Fibroblast of villous mesenchyme (primary cell): ENCODE measurements around the gene FNDC7. TPM values are rescaled to one million over a fixed set of nuclear protein-coding genes. Genes with fewer than 3 reads are reported as not detected.
"Not testable (repeated sequence)": the region's sequence is repeated elsewhere in the genome, so short reads cannot be mapped to it uniquely, and the experiment has no call there.

Experiments
- DNase-seq: peaks from one replicate; pipeline ENCODE4 v3.0.0-alpha.2; 2010; ENCODE audit warnings: low read depth
- H3K4me3 ChIP-seq: 2 replicates; pipeline ENCODE4 v1.5.1; 2011; ENCODE audit warnings: low read depth, mild to moderate bottlenecking, low read length
- CTCF ChIP-seq: IDR thresholded peaks from 2 replicates; pipeline ENCODE4 v1.5.1; 2012; ENCODE audit warnings: low read depth, mild to moderate bottlenecking, low read length; ENCODE audit not compliant: insufficient read depth
- total RNA-seq: library from RNA; depleted of rRNA; stranded (reverse); fragments of >200 nt; gene quantifications from 2 replicates; pipeline ENCODE4 v1.2.3, GENCODE V29; 2012

Gene FNDC7
- total RNA-seq, 1 donor, result 0.43 TPM

- DNase-seq, result no peak
- no peak for TF ChIP-seq CTCF
Measured at GRCh38 chr1:108779455-108779854, 66.7 kb downstream of the FNDC7 start.

GRCh38 chr1:108780937-108781574, 68.3 kb downstream of the FNDC7 start:
- DNase-seq, result no peak
- TF ChIP-seq CTCF, result no peak
- H3K4me3 ChIP-seq, result no peak overlapping the region

More at GRCh38 chr1:108779455-108779854, 66.7 kb downstream of the FNDC7 start:
- no peak overlapping the region for H3K4me3 ChIP-seq

- not testable (repeated sequence) for DNase-seq, H3K4me3 ChIP-seq
Measured at GRCh38 chr1:108781575-108781944, 68.9 kb downstream of the FNDC7 start.

GRCh38 chr1:108785264-108785663, 72.6 kb downstream of the FNDC7 start:
- no peak for TF ChIP-seq CTCF
- no peak overlapping the region for H3K4me3 ChIP-seq
- no peak for DNase-seq

GRCh38 chr1:108785880-108786279, 73.2 kb downstream of the FNDC7 start:
- DNase-seq, result no peak
- TF ChIP-seq CTCF, result no peak
- no peak overlapping the region for H3K4me3 ChIP-seq

- no peak for DNase-seq
- no peak for TF ChIP-seq CTCF
- H3K4me3 ChIP-seq, result no peak overlapping the region
Measured at GRCh38 chr1:108791790-108792189, 79.1 kb downstream of the FNDC7 start.

Other genes starting within 250 kb of the FNDC7 start
- gene EEIG2, start 152.8 kb upstream of the FNDC7 start, total RNA-seq, result 13.5 and 23.7 TPM in 2 replicates
- gene HENMT1, start 51.8 kb upstream of the FNDC7 start, total RNA-seq, result 5.2 and 6.0 TPM in 2 replicates
- 17.1 and 21.6 TPM in 2 replicates for gene PRPF38B, start 20.6 kb upstream of the FNDC7 start, total RNA-seq
- gene STXBP3, start 33.8 kb downstream of the FNDC7 start, total RNA-seq, result 39.9 and 79.5 TPM in 2 replicates
- 0.86 and 1.6 TPM in 2 replicates for gene AKNAD1, start 144.2 kb downstream of the FNDC7 start, total RNA-seq
- 24.2 and 35.0 TPM in 2 replicates for gene GPSM2, start 164.1 kb downstream of the FNDC7 start, total RNA-seq